ENCODE data around the gene UBE2K.
"Not testable (repeated sequence)": the region's sequence is repeated elsewhere in the genome, so short reads cannot be mapped to it uniquely, and the experiment has no call there.

- not testable (repeated sequence) for TF ChIP-seq CTCF, POLR2A (IDR thresholded peaks at IDR 0.05)
These were observed 46.4 kb upstream of the UBE2K start for GRCh38 chr4:39651586-39651985.

Data from Peyer's patch (tissue), 4 donors.